MCF 10A (cell line): ENCODE data around the gene CEP85L. TPM values are rescaled to one million over a fixed set of nuclear protein-coding genes. Genes with fewer than 3 reads are reported as not detected.

Source experiments
- BruUV-seq: library from RNA; stranded (reverse); fragments of 400-500 nt; replicated peaks from 2 replicates; lab custom pipeline; 2021; lab: Mats Ljungman, UMichigan
- CTCF ChIA-PET: fragments of 300-600 bp; sonication (Branson Sonifier 250); formaldehyde crosslinking; extraction: SDS; loops from one replicate; lab custom pipeline; 2021; ENCODE audit warnings: antibody characterized with exemption, inconsistent platforms; lab: Yijun Ruan, JAX
- POLR2A ChIA-PET: fragments of 300-600, 350-650 bp; sonication (Branson Sonifier 250); formaldehyde crosslinking; extraction: SDS; loops from one replicate; lab custom pipeline; 2020; ENCODE audit warnings: antibody characterized with exemption, inconsistent platforms; lab: Yijun Ruan, JAX
- DNase-seq: peaks from one replicate; pipeline ENCODE4 v3.0.0-alpha.2; 2018; ENCODE audit not compliant: unreplicated experiment
- H3K27ac Mint-ChIP-seq: one replicate; pipeline ENCODE4 v1.8.0; 2022; ENCODE audit warnings: mild to moderate bottlenecking, low read depth, mixed read lengths; ENCODE audit not compliant: unreplicated experiment
- H3K27me3 Mint-ChIP-seq: one replicate; pipeline ENCODE4 v1.8.0; 2022; ENCODE audit warnings: mixed read lengths; ENCODE audit not compliant: insufficient read depth, unreplicated experiment
- H3K36me3 Mint-ChIP-seq: one replicate; pipeline ENCODE4 v1.8.0; 2022; ENCODE audit warnings: mild to moderate bottlenecking, moderate library complexity, mixed read lengths; ENCODE audit not compliant: insufficient read depth, unreplicated experiment
- H3K4me1 Mint-ChIP-seq: one replicate; pipeline ENCODE4 v1.8.0; 2022; ENCODE audit warnings: mixed read lengths; ENCODE audit not compliant: insufficient read depth, unreplicated experiment
- H3K4me3 Mint-ChIP-seq: one replicate; pipeline ENCODE4 v1.8.0; 2022; ENCODE audit warnings: mild to moderate bottlenecking, moderate library complexity, mixed read lengths; ENCODE audit not compliant: unreplicated experiment
- H3K9me3 Mint-ChIP-seq: one replicate; pipeline ENCODE4 v1.8.0; 2022; ENCODE audit warnings: mixed read lengths; ENCODE audit not compliant: unreplicated experiment
- CTCF ChIP-seq: fragments of 200-600 bp; IDR thresholded peaks from one replicate; pipeline ENCODE4 v1.8.0; 2022; ENCODE audit warnings: antibody characterized with exemption, mild to moderate bottlenecking; ENCODE audit not compliant: unreplicated experiment
- intact Hi-C: fragments of 100-400 bp; cut with micrococcal nuclease; formaldehyde crosslinking; loops from 2 replicates; pipeline ENCODE4 v1.14.1; 2022
- total RNA-seq: library from RNA; stranded (reverse); gene quantifications from 2 replicates; pipeline ENCODE4 v1.2.3, GENCODE V29; 2022

CEP85L gene
- total RNA-seq, 1 experiment from 2014 or later = 8.4 TPM

GRCh38 chr6:118668761-118669385, 17.5 kb upstream of the CEP85L start:
- H3K36me3 Mint-ChIP-seq = no peaks in the 10 kb centered on the region
- H3K27ac Mint-ChIP-seq = peak overlapping the region; percentile 50
- TF ChIP-seq CTCF = no peak
- no peaks in the 10 kb centered on the region for H3K9me3 Mint-ChIP-seq
- H3K4me3 Mint-ChIP-seq = no peak overlapping the region
- peaks cover 7% of the 10 kb centered on the region for H3K4me1 Mint-ChIP-seq
- H3K27me3 Mint-ChIP-seq = no peaks in the 10 kb centered on the region
- no TSS peak for BruUV-seq
- DNase-seq = no peak
- CTCF ChIA-PET = no interaction called here
- intact Hi-C loops = no loop called here
- POLR2A ChIA-PET = interaction anchor here (0.9 to 1.4 kb wide), 4 partner anchors 9 to 116 kb away, joined by 3 to 4 read pairs (median 4); partner anchors contain the start of gene CEP85L

- no peaks in the 10 kb centered on the region for H3K36me3 Mint-ChIP-seq
- H3K9me3 Mint-ChIP-seq = no peaks in the 10 kb centered on the region
- H3K4me3 Mint-ChIP-seq = no peak overlapping the region
- peaks cover 7% of the 10 kb centered on the region for H3K4me1 Mint-ChIP-seq
- no peak overlapping the region for H3K27ac Mint-ChIP-seq
- no TSS peak for BruUV-seq
- intact Hi-C loops = no loop called here
- no peak for TF ChIP-seq CTCF
- DNase-seq = no peak
- ChIA-PET POLR2A (interaction anchor here (0.6 to 1.4 kb wide), 3 partner anchors 13 to 39 kb away, joined by 3 to 4 read pairs (median 3); partner anchors contain the start of gene CEP85L), CTCF (no interaction called here)
- H3K27me3 Mint-ChIP-seq = no peaks in the 10 kb centered on the region
Observed at GRCh38 chr6:118667988-118668387, 16.6 kb upstream of the CEP85L start.

- CTCF ChIA-PET = interaction anchor here (0.7 kb wide), 1 partner anchor 136 kb away, joined by 3 read pairs; no protein-coding TSS in a partner anchor
- BruUV-seq = no TSS peak
- POLR2A ChIA-PET = no interaction called here
Observed at GRCh38 chr6:118665011-118665410, 13.6 kb upstream of the CEP85L start.

More at GRCh38 chr6:118665011-118665410, 13.6 kb upstream of the CEP85L start:
- Mint-ChIP-seq H3K27me3 (no peaks in the 10 kb centered on the region), H3K9me3 (no peaks in the 10 kb centered on the region), H3K36me3 (no peaks in the 10 kb centered on the region), H3K4me1 (peaks cover 7% of the 10 kb centered on the region), H3K4me3 (peak overlapping the region; percentile 46), H3K27ac (no peak overlapping the region)
- no peak for DNase-seq
- intact Hi-C loops = no loop called here
- TF ChIP-seq CTCF = no peak
